ENCODE measurements around the gene NOP56. TPM values are rescaled to one million over a fixed set of nuclear protein-coding genes. Genes with fewer than 3 reads are reported as not detected.
A peak's percentile ranks its signal among the peaks of the same experiment; 100 is the strongest.

NOP56 gene
- total and polyA plus RNA-seq, 2 donors from 2014 or later, result 68.8 to 110 TPM

DNA sequence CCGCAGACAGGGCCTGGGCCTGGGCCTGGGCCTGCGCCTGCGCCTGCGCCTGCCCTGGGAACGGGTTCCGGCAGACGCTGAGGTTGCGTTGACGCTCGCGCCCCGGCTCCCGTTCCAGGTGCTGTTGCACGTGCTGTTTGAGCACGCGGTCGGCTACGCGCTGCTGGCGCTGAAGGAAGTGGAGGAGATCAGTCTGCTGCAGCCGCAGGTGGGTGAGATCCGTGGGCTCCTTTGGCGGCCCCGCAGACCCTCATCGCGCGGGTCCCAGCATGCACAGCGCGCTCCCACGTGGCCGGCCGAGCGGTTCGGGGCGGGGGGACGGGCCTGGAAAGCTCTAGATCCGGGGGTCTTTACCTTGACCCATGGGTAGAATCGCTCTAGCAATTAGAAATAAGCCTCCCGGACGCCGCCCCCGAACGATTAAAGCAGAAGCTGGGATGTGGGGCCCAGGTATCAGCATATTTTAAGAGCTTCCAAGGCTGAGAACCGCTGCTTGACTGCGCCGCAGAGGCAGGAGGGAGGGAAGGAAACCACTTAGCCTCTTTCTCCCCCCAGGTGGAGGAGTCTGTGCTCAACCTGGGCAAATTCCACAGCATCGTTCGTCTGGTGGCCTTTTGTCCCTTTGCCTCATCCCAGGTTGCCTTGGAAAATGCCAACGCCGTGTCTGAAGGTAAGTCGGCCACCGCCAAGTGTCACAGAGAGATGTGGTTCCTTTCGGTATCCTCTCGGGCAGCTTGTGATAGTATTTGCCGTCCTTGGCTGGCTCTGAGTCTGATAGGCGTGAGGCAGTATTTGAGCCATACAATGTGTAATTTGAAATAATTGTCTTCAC, 508 bp downstream of the NOP56 start:
- intact Hi-C loops (cut with DNase I), result no loop called here
- H3K27me3 ChIP-seq (ENCODE audit: control insufficient read depth, insufficient read depth, low read length), result no peaks in the 10 kb centered on the region
- DNase-seq (peak in 2 of 5 donors; percentile 17 to 70), FAIRE-seq (no peak)
- peak overlapping the region; percentile 91 to 95 (median 93) for H3K9ac ChIP-seq (ENCODE audit: low read length in 3 of 3)
- H3K27ac ChIP-seq (ENCODE audit: low read depth in 2 of 2, low read length in 2 of 2), result peak overlapping the region; percentile 73 to 76
- peak overlapping the region; percentile 92 to 96 (median 95) for H3K4me3 ChIP-seq (ENCODE audit: low read length in 3 of 3)
- H3K9me3 ChIP-seq (ENCODE audit: control insufficient read depth in 2 of 3, insufficient read depth in 1 of 3, low read length in 3 of 3), result no peaks in the 10 kb centered on the region
- peaks cover 23 to 39% (median 24%) of the 10 kb centered on the region in 3 donors for H3K36me3 ChIP-seq (ENCODE audit: control insufficient read depth in 2 of 3, insufficient read depth in 3 of 3, low read length in 3 of 3)
- no peak for TF ChIP-seq CTCF (IDR thresholded peaks at IDR 0.05; ENCODE audit: borderline replicate concordance, extremely low read depth, insufficient read depth)
- H3K4me1 ChIP-seq (ENCODE audit: control insufficient read depth in 2 of 3, insufficient read depth in 2 of 3, low read depth in 1 of 3, low read length in 3 of 3), result peaks cover 0 to 11% (median 5%) of the 10 kb centered on the region in 3 donors

GRCh38 chr20:2653556-2654383, 1.3 kb downstream of the NOP56 start:
- FAIRE-seq (no peak), DNase-seq (peak in 1 of 5 donors; percentile 38)
- H3K27ac ChIP-seq (ENCODE audit: low read depth in 2 of 2, low read length in 2 of 2), result no peak overlapping the region
- peaks cover 0 to 11% (median 5%) of the 10 kb centered on the region in 3 donors for H3K4me1 ChIP-seq (ENCODE audit: control insufficient read depth in 2 of 3, insufficient read depth in 2 of 3, low read depth in 1 of 3, low read length in 3 of 3)
- no peak for TF ChIP-seq CTCF (IDR thresholded peaks at IDR 0.05; ENCODE audit: borderline replicate concordance, extremely low read depth, insufficient read depth)
- H3K9me3 ChIP-seq (ENCODE audit: control insufficient read depth in 2 of 3, insufficient read depth in 1 of 3, low read length in 3 of 3), result no peaks in the 10 kb centered on the region
- peak overlapping the region; percentile 91 to 95 (median 93) for H3K9ac ChIP-seq (ENCODE audit: low read length in 3 of 3)
- H3K36me3 ChIP-seq (ENCODE audit: control insufficient read depth in 2 of 3, insufficient read depth in 3 of 3, low read length in 3 of 3), result peaks cover 27 to 48% (median 30%) of the 10 kb centered on the region in 3 donors
- peak overlapping the region; percentile 92 to 96 (median 95) for H3K4me3 ChIP-seq (ENCODE audit: low read length in 3 of 3)
- no peaks in the 10 kb centered on the region for H3K27me3 ChIP-seq (ENCODE audit: control insufficient read depth, insufficient read depth, low read length)
- intact Hi-C loops (cut with DNase I), result no loop called here

DNA sequence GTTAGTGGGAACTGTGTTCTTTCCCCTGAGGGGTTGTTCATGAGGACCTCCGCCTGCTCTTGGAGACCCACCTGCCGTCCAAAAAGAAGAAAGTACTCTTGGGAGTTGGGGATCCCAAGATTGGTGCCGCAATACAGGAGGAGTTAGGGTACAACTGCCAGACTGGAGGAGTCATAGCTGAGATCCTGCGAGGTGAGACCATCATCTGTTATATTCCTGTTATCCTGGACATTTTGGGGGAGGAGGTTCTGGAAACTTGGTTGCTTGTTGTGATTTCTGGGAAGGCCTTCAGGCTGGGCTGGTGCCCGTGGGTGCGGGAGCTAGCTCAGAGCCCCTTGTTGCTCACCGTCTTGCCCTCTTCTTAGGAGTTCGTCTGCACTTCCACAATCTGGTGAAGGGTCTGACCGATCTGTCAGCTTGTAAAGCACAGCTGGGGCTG, 2.0 kb downstream of the NOP56 start:
- H3K4me3 ChIP-seq (ENCODE audit: low read length in 3 of 3), result no peak overlapping the region
- H3K4me1 ChIP-seq (ENCODE audit: control insufficient read depth in 2 of 3, insufficient read depth in 2 of 3, low read depth in 1 of 3, low read length in 3 of 3), result peaks cover 0 to 11% (median 5%) of the 10 kb centered on the region in 3 donors
- no peak overlapping the region for H3K9ac ChIP-seq (ENCODE audit: low read length in 3 of 3)
- DNase-seq, result no peak
- no peak overlapping the region for H3K27ac ChIP-seq (ENCODE audit: low read depth in 2 of 2, low read length in 2 of 2)
- intact Hi-C loops (cut with DNase I), result no loop called here
- no peaks in the 10 kb centered on the region for H3K27me3 ChIP-seq (ENCODE audit: control insufficient read depth, insufficient read depth, low read length)
- no peaks in the 10 kb centered on the region for H3K9me3 ChIP-seq (ENCODE audit: control insufficient read depth in 2 of 3, insufficient read depth in 1 of 3, low read length in 3 of 3)
- no peak for FAIRE-seq
- H3K36me3 ChIP-seq (ENCODE audit: control insufficient read depth in 2 of 3, insufficient read depth in 3 of 3, low read length in 3 of 3), result peaks cover 27 to 54% (median 35%) of the 10 kb centered on the region in 3 donors
- no peak for TF ChIP-seq CTCF (IDR thresholded peaks at IDR 0.05; ENCODE audit: borderline replicate concordance, extremely low read depth, insufficient read depth)
